Ovary (tissue), 9 donors: Measurements from ENCODE around the gene SDC3. TPM values are rescaled to one million over a fixed set of nuclear protein-coding genes. Genes with fewer than 3 reads are reported as not detected.
A peak's percentile ranks its signal among the peaks of the same experiment; 100 is the strongest.

ENCODE experiments used
- DNase-seq, 5 donors: peaks; one replicate each; pipeline ENCODE4 v3.0.0-alpha.2; 2019 to 2020
- H3K27ac ChIP-seq, 2 donors: fragments of 200-600 bp; one replicate each; pipeline versions ENCODE4 v1.5.1 to v1.8.0; 2019 to 2022
- H3K27me3 ChIP-seq: fragments of 200-600 bp; one replicate; pipeline ENCODE4 v1.8.0; 2022
- H3K36me3 ChIP-seq: fragments of 200-600 bp; sonication (generic); one replicate; pipeline ENCODE4 v1.5.1; 2019
- H3K4me1 ChIP-seq: one replicate; pipeline ENCODE4 v1.8.1; 2013; ENCODE audit warnings: mild to moderate bottlenecking, moderate library complexity; ENCODE audit not compliant: insufficient read depth
- H3K4me3 ChIP-seq: fragments of 200-600 bp; sonication (generic); one replicate; pipeline ENCODE4 v1.5.1; 2017
- H3K9me3 ChIP-seq, 2 donors: fragments of 200-600 bp in 1 of 2; sonication (generic) in 1 of 2; one replicate each; pipeline versions ENCODE4 v1.5.1 to v1.8.1; 2013 to 2019; ENCODE audit warnings: mild to moderate bottlenecking in 1 of 2, moderate library complexity in 1 of 2
- EP300 ChIP-seq: sonication (generic); formaldehyde crosslinking; IDR thresholded peaks from one replicate; pipeline ENCODE4 v1.6.1; 2017; ENCODE audit warnings: antibody characterized with exemption
- POLR2A ChIP-seq: fragments of 450-650 bp; IDR thresholded peaks from one replicate; pipeline ENCODE4 v1.6.1; 2017; ENCODE audit warnings: antibody characterized with exemption, mild to moderate bottlenecking, moderate library complexity
- WGBS, 3 donors: extraction: QIAGEN DNeasy Blood & Tissue Kit in 1 of 3; methylation state at CpG; one replicate each; pipeline versions ENCODE4 v1.1.5 to v1.1.7; 2013 to 2017; 5-methylcytosine and 5-hydroxymethylcytosine counted together
- intact Hi-C, 4 donors: fragments of 100-400 bp; cut with DNase I; formaldehyde crosslinking; loops; one replicate each; pipeline versions ENCODE4 v1.11.0 to v1.15.1; 2022 to 2023
- polyA plus RNA-seq, 2 donors: library from polyadenylated mRNA; stranded (reverse); fragments of 200-250 nt in 1 of 2; fragments of 350-450 nt in 1 of 2; fragmentation: Illumina TruSeq in 1 of 2; extraction: RNeasy Lipid Tissue Mini Kit (QIAGEN cat#74804) in 1 of 2; gene quantifications; one replicate each; pipeline ENCODE4 v1.2.3, GENCODE V29; 2013 to 2014
- total RNA-seq, 7 donors: library from RNA; depleted of rRNA in 2 of 7; stranded (reverse); fragments of >200 nt in 2 of 7; fragmentation: NEBNext Ultra II Directional in 3 of 7; extraction: Animal tissue kit (Norgen Biotek cat#: 25700) in 3 of 7; gene quantifications; one replicate each; pipeline versions ENCODE4 v1.1.0 to v1.2.4, GENCODE V29; 2016 to 2023
- TF ChIP-seq, protein P1 (sequence below), 3 donors: fragments of 450-650 bp in 2 of 3; fragments of 200-600 bp in 1 of 3; IDR thresholded peaks; one replicate each; pipeline versions ENCODE4 v1.5.1 to v1.8.0; 2016 to 2022; ENCODE audit warnings: antibody characterized with exemption in 3 of 3, mild to moderate bottlenecking in 1 of 3
- donor health status: DM: no; HTN: no; CAD: no; lungs with moderate emphysema.
- donor health status: DM: no; HTN: no; CAD: no.
- donor health status: Bipolar disorder and iron deficiency.
- donor health status: DM: yes; HTN: yes; CAD: no.
- donor health status: DM: no; HTN: no; CAD: no.
- donor health status: DM: yes; HTN: yes; CAD: no.

SDC3 gene
- total and polyA plus RNA-seq, 9 donors: 4.2 to 31.0 (median 23.0) TPM

DNA sequence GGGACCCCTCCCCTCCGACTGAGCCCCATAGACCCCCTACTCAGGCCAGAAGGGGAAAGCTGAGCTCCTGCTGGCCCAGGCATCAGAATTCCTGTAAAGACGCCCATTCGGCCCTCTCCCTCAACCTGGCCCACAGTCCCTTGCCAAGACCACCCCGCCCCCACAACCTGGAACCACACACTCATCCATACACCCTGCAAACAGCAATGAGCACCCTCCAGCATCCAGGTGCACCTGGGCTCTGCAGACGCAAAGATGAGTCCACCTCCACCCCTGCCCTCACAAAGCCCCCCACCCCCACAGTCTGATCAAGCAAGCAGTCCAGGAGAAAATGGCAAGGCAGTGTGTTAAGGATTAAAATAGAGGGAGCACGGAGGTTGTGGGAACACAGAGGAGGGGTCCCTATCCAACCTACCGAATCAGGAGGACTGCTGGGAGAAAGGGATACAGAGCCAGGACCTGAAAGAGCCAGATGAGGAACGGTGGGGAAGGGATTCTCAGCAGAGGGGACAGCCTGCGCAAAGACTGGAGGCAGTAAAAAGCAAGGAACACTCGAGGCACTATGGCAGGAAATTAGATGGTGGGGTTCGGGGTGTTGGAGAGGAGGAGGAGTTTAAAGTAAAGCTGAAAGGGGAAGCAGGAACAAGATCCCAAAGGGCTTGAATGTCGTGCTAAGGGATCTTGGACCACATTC, 83.7 kb downstream of the SDC3 start:
- WGBS, 3 donors: 13 to 20% (median 17%) methylated on average over 12 of the region's 12 CpGs
- no peaks in the 10 kb centered on the region for H3K36me3 ChIP-seq
- peak overlapping the region; percentile 86 to 94 for H3K27ac ChIP-seq
- H3K27me3 ChIP-seq: no peaks in the 10 kb centered on the region
- H3K4me3 ChIP-seq: peak overlapping the region; percentile 48
- no peak for TF ChIP-seq POLR2A
- TF ChIP-seq EP300: no peak
- TF ChIP-seq, protein P1, sequence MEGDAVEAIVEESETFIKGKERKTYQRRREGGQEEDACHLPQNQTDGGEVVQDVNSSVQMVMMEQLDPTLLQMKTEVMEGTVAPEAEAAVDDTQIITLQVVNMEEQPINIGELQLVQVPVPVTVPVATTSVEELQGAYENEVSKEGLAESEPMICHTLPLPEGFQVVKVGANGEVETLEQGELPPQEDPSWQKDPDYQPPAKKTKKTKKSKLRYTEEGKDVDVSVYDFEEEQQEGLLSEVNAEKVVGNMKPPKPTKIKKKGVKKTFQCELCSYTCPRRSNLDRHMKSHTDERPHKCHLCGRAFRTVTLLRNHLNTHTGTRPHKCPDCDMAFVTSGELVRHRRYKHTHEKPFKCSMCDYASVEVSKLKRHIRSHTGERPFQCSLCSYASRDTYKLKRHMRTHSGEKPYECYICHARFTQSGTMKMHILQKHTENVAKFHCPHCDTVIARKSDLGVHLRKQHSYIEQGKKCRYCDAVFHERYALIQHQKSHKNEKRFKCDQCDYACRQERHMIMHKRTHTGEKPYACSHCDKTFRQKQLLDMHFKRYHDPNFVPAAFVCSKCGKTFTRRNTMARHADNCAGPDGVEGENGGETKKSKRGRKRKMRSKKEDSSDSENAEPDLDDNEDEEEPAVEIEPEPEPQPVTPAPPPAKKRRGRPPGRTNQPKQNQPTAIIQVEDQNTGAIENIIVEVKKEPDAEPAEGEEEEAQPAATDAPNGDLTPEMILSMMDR (IDR thresholded peaks at IDR 0.05): no peak
- DNase-seq: no peak
- peaks cover 7% of the 10 kb centered on the region for H3K4me1 ChIP-seq
- no peaks in the 10 kb centered on the region for H3K9me3 ChIP-seq
- intact Hi-C loops: no loop called here

DNA sequence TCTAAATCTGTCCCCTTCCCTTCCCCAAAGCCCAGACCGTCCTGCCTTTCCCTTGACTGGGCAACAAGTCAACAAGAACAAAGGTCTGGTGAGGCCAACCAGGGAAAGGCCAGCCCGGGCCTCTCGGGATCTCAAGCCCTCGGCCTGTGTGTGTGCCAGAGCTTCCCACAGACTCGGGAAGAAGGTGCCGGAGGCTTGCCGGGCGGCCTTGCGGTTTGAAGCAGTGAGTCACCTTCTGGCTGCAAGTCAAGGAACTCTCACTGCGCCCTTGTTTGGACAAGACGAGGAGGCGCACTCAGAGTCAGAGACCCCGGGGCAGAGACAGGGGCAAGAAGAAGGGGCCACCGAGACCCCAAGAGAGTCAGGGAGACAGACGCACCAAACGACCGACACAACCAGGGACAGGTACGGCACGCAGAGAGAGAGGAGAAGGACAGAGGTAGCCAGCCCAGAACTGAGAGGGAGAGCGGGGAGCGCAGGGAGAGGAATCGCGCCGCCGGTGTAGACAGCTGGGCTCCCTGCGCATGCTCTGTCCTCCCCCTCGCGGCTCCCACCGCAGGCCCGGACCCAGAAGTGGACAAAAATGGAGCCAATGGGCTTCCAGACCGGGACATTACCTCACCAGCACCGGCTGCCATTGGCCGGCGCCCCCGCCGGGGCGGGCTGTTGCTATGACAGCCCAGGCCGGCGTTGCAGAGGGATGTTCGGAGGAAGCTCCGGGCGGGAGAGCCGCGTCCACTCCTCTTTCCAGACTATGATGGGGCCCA, 84.4 kb downstream of the SDC3 start:
- TF ChIP-seq EP300: no peak
- TF ChIP-seq, protein P1 (IDR thresholded peaks at IDR 0.05): peak in 1 of 3 donors; percentile 15
- TF ChIP-seq POLR2A: peak; percentile 89
- Histone ChIP-seq H3K9me3 (no peaks in the 10 kb centered on the region), H3K27ac (peak overlapping the region; percentile 86 to 94), H3K4me3 (peak overlapping the region; percentile 48), H3K4me1 (peaks cover 7% of the 10 kb centered on the region), H3K27me3 (no peaks in the 10 kb centered on the region), H3K36me3 (no peaks in the 10 kb centered on the region)
- 0 to 1% (median 0%) methylated on average over 44 of the region's 44 CpGs for WGBS, 3 donors
- intact Hi-C loops: no loop called here
- DNase-seq: peak; percentile 96 to 97 (median 97)

DNA sequence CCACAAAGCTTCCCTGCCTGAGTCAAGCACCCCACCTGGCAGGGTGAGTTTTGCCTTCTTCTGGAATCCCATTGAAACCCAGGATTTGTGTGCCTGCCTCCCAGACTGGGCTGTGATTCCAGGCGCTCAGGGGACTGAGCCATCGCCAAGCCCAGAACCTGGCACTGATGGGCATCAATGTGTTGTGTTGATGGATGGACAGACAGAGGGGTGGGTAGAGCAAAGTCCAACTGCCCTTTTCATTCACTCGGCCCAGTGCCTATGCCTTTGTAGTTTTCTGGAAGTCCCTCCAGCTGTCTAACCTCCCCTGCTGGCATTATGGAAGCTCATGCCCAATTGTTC, 85.0 kb downstream of the SDC3 start:
- Histone ChIP-seq H3K27me3 (no peaks in the 10 kb centered on the region), H3K36me3 (no peaks in the 10 kb centered on the region), H3K9me3 (no peaks in the 10 kb centered on the region), H3K27ac (peak overlapping the region; percentile 86 to 94), H3K4me1 (peaks cover 7% of the 10 kb centered on the region), H3K4me3 (peak overlapping the region; percentile 48)
- no peak for TF ChIP-seq EP300
- TF ChIP-seq POLR2A: no peak
- TF ChIP-seq, protein P1 (IDR thresholded peaks at IDR 0.05): no peak
- DNase-seq: peak in 3 of 5 donors; percentile 25 to 49 (median 33)
- WGBS, 3 donors: 52 to 65% (median 62%) methylated on average over 3 of the region's 3 CpGs
- intact Hi-C loops: no loop called here

DNA sequence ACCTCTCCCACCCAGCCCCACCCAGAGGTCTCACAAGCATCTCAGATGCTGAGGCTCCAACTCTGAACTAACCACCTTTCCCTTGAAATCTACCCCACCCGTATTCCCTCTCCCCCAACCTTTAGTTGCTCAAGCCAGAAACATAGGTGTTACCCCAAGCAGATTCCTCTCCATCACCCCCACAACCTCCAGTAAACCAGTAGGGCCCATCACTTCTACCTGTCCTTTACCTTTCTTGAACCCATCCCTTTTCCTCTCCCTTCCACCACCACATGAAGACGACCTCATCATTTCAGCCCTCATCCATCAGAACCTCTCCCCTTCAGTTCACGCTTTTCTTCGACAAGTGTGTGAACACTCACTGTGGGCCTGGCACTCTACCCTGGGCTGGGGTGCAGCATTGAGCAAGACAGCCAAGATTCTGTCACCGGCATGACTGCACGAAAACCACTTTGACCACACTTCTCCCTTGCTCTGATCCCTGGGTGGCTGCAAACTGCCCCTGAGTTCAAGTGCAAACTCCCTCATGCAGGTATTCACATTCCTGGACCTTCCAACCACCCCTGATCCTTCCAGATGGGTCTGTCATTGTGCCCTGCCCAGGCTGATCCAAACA, 85.5 kb downstream of the SDC3 start:
- no peaks in the 10 kb centered on the region for H3K27me3 ChIP-seq
- no peak for DNase-seq
- H3K4me3 ChIP-seq: no peak overlapping the region
- no peak for TF ChIP-seq POLR2A
- intact Hi-C loops: no loop called here
- H3K27ac ChIP-seq: peak overlapping the region; percentile 86 to 94
- peaks cover 7% of the 10 kb centered on the region for H3K4me1 ChIP-seq
- no peaks in the 10 kb centered on the region for H3K36me3 ChIP-seq
- H3K9me3 ChIP-seq: no peaks in the 10 kb centered on the region
- 73 to 83% (median 75%) methylated on average over 6 of the region's 6 CpGs for WGBS, 3 donors
